HepG2 (cell line): ENCODE measurements around the gene KCNMA1. TPM values are rescaled to one million over a fixed set of nuclear protein-coding genes. Genes with fewer than 3 reads are reported as not detected.

Experiments
- ATAC-seq: fragments of 200-7000 bp; cut with Tn5 transposase; 3 replicates; pipeline ENCODE4 v1.9.1; 2020; ENCODE audit warnings: mild to moderate bottlenecking, moderate library complexity
- BruUV-seq: library from RNA; stranded (reverse); fragments of 400-500 nt; replicated peaks from 2 replicates; lab custom pipeline; 2021; lab: Mats Ljungman, UMichigan
- CTCF ChIA-PET: fragments of 300-600 bp; formaldehyde crosslinking; extraction: SDS; loops from one replicate; lab custom pipeline; 2021; ENCODE audit warnings: low total read pairs, inconsistent platforms, low intra/inter-chr PET ratio; lab: Yijun Ruan, JAX
- POLR2A ChIA-PET: fragments of 350-600 bp; sonication (Branson Sonifier 250); formaldehyde crosslinking; loops from one replicate; lab custom pipeline; 2020; ENCODE audit warnings: antibody characterized with exemption, inconsistent platforms; lab: Yijun Ruan, JAX
- DNase-seq: peaks from one replicate; pipeline ENCODE4 v3.0.0-alpha.2; 2015; ENCODE audit warnings: low spot score
- FAIRE-seq: peaks from 3 replicates; lab custom pipeline; 2011; peaks lifted over from hg19 to GRCh38; lab: Jason Lieb, UNC
- H2AFZ ChIP-seq: one replicate; pipeline ENCODE4 v1.6.1; 2011; ENCODE audit warnings: low read length, inconsistent platforms
- H3K27ac ChIP-seq: fragments of 300-600 bp; 3 replicates; pipeline ENCODE4 v1.8.0; 2011; ENCODE audit warnings: mixed run types, mild to moderate bottlenecking, mixed read lengths, low read length, inconsistent platforms; ENCODE audit not compliant: insufficient read depth; ENCODE audit errors: extremely low read length
- H3K27me3 ChIP-seq, 2 experiments: fragments of 200-600 bp in 1 of 2; 2 replicates in 1 of 2; 3 replicates in 1 of 2; pipeline versions ENCODE4 v1.6.0 to v1.8.0; 2011; ENCODE audit warnings: low read length in 2 of 2, mild to moderate bottlenecking in 2 of 2, moderate library complexity in 2 of 2, inconsistent platforms in 1 of 2; ENCODE audit not compliant: insufficient read depth in 2 of 2, control insufficient read depth in 1 of 2
- H3K36me3 ChIP-seq, 2 experiments: fragments of 200-600 bp in 1 of 2; replicated peaks in 1 of 2; 2 replicates in 1 of 2; 3 replicates in 1 of 2; pipeline versions ENCODE4 v1.5.1 to v1.8.0; 2011; ENCODE audit warnings: low read length in 2 of 2, inconsistent platforms in 1 of 2; ENCODE audit not compliant: insufficient read depth in 2 of 2, control insufficient read depth in 1 of 2
- H3K4me1 ChIP-seq: 2 replicates; pipeline ENCODE4 v1.5.1; 2012; ENCODE audit warnings: low read length, inconsistent platforms; ENCODE audit not compliant: insufficient read depth
- H3K4me2 ChIP-seq: 2 replicates; pipeline ENCODE4 v1.6.0; 2011; ENCODE audit warnings: low read depth, low read length, inconsistent platforms
- H3K4me3 ChIP-seq, 3 experiments: fragments of 200-600 bp in 1 of 3; sonication (generic), shearing (Covaris generic) in 1 of 3; replicated peaks in 1 of 3; 2 replicates each; pipeline ENCODE4 v1.5.1; 2011 to 2016; ENCODE audit warnings: low read length in 3 of 3, inconsistent platforms in 2 of 3, low read depth in 2 of 3, mild to moderate bottlenecking in 2 of 3, control low read depth in 1 of 3, mixed read lengths in 1 of 3; ENCODE audit not compliant: insufficient read depth in 1 of 3
- H3K79me2 ChIP-seq: one replicate; pipeline ENCODE4 v1.6.1; 2011; ENCODE audit warnings: low read length, inconsistent platforms; ENCODE audit not compliant: insufficient read depth
- H3K9ac ChIP-seq: 2 replicates; pipeline ENCODE4 v1.6.0; 2011; ENCODE audit warnings: mild to moderate bottlenecking, low read depth, low read length, inconsistent platforms; ENCODE audit not compliant: insufficient read depth
- H3K9me3 ChIP-seq: 2 replicates; pipeline ENCODE4 v1.5.1; 2012; ENCODE audit warnings: mild to moderate bottlenecking, low read length
- H4K20me1 ChIP-seq: 2 replicates; pipeline ENCODE4 v1.6.0; 2011; ENCODE audit warnings: inconsistent platforms, mild to moderate bottlenecking, low read length, moderate library complexity; ENCODE audit not compliant: insufficient read depth
- ATF7-NPFF ChIP-seq: sonication (generic); formaldehyde crosslinking; IDR thresholded peaks from 2 replicates; pipeline ENCODE4 v1.8.1; 2023; ENCODE audit warnings: mild to moderate bottlenecking, low read depth, missing genetic modification reagents, moderate library complexity
- GLI4 ChIP-seq: sonication (generic); formaldehyde crosslinking; IDR thresholded peaks from 2 replicates; pipeline ENCODE4 v1.5.1; 2020; ENCODE audit warnings: missing genetic modification reagents, mild to moderate bottlenecking, moderate library complexity, borderline replicate concordance
- HOXD1 ChIP-seq: sonication (generic); formaldehyde crosslinking; IDR thresholded peaks from 2 replicates; pipeline ENCODE4 v1.5.0; 2020; ENCODE audit warnings: missing genetic modification reagents
- KDM5B ChIP-seq: sonication (generic); formaldehyde crosslinking; IDR thresholded peaks from 2 replicates; pipeline ENCODE4 v1.4.0; 2020; ENCODE audit warnings: missing genetic modification reagents, mild to moderate bottlenecking, borderline replicate concordance
- PLRG1 ChIP-seq: fragments of 450-650 bp; conservative IDR thresholded peaks from 2 replicates; pipeline ENCODE4 v1.6.1; 2016
- YEATS2 ChIP-seq: sonication (generic); formaldehyde crosslinking; IDR thresholded peaks from 2 replicates; pipeline ENCODE4 v1.4.0; 2020; ENCODE audit warnings: missing genetic modification reagents, borderline replicate concordance
- ZIK1 ChIP-seq: sonication (generic); formaldehyde crosslinking; IDR thresholded peaks from 2 replicates; pipeline ENCODE4 v1.5.0; 2020; ENCODE audit warnings: mild to moderate bottlenecking, low read depth, missing genetic modification reagents, borderline replicate concordance
- ZNF224 ChIP-seq: sonication (generic); formaldehyde crosslinking; IDR thresholded peaks from 2 replicates; pipeline ENCODE4 v1.5.0; 2020; ENCODE audit warnings: mild to moderate bottlenecking, missing genetic modification reagents
- ZNF275 ChIP-seq: sonication (generic); formaldehyde crosslinking; IDR thresholded peaks from 2 replicates; pipeline ENCODE4 v1.8.0; 2022; ENCODE audit warnings: missing genetic modification reagents, mild to moderate bottlenecking, inconsistent platforms, borderline replicate concordance
- WGBS: methylation state at CpG from one replicate; pipeline ENCODE4 v1.1.6; 2017; ENCODE audit warnings: low lambda C conversion rate; 5-methylcytosine and 5-hydroxymethylcytosine counted together
- in situ Hi-C: cut with HindIII; loops from 2 replicates; pipeline ENCODE4 v1.10.0; 2017; ENCODE audit warnings: low pct_unique_long_range_greater_than_20kb; ENCODE audit not compliant: extremely low pct_ligation_motif_present
- intact Hi-C: fragments of 100-400 bp; cut with micrococcal nuclease; formaldehyde crosslinking; loops from one replicate; pipeline ENCODE4 v1.10.0; 2022; ENCODE audit not compliant: unreplicated experiment
- polyA plus RNA-seq, 8 experiments: library from polyadenylated mRNA; depleted of rRNA in 3 of 8; stranded (reverse) in 7 of 8; unstranded in 1 of 8; fragments of >200 nt; fragmentation: Illumina TruSeq in 4 of 8; extraction: Trizol in 4 of 8; gene quantifications; 2 replicates each; pipeline versions ENCODE4 v1.2.1 to v1.2.3, GENCODE V29; 2011 to 2016; ENCODE audit warnings: low read depth in 4 of 8, missing spikeins in 1 of 8, mixed read lengths in 1 of 8; ENCODE audit not compliant: insufficient read depth in 1 of 8
- total RNA-seq, 5 experiments: library from RNA; depleted of rRNA; stranded (reverse); fragments of >200 nt; fragmentation: Illumina TruSeq; extraction: Trizol; gene quantifications; 2 replicates each; pipeline ENCODE4 v1.2.3, GENCODE V29; 2016; ENCODE audit warnings: low read depth in 1 of 5
- TF ChIP-seq, protein P1 (sequence below): sonication (generic); formaldehyde crosslinking; IDR thresholded peaks from 2 replicates; pipeline ENCODE4 v1.8.0; 2022; ENCODE audit warnings: mild to moderate bottlenecking, missing genetic modification reagents, moderate library complexity
- TF ChIP-seq, protein P2 (sequence below): sonication (generic); formaldehyde crosslinking; IDR thresholded peaks from 2 replicates; pipeline ENCODE4 v1.8.1; 2023; ENCODE audit warnings: mild to moderate bottlenecking, inconsistent platforms, moderate library complexity, missing genetic modification reagents, borderline replicate concordance

The KCNMA1 gene
- total and polyA plus RNA-seq, 2 of the 13 experiments (the other 11 are each of a cell fraction or from before 2014, with no cell fraction given): 0.02 TPM; not detected in 1

DNA sequence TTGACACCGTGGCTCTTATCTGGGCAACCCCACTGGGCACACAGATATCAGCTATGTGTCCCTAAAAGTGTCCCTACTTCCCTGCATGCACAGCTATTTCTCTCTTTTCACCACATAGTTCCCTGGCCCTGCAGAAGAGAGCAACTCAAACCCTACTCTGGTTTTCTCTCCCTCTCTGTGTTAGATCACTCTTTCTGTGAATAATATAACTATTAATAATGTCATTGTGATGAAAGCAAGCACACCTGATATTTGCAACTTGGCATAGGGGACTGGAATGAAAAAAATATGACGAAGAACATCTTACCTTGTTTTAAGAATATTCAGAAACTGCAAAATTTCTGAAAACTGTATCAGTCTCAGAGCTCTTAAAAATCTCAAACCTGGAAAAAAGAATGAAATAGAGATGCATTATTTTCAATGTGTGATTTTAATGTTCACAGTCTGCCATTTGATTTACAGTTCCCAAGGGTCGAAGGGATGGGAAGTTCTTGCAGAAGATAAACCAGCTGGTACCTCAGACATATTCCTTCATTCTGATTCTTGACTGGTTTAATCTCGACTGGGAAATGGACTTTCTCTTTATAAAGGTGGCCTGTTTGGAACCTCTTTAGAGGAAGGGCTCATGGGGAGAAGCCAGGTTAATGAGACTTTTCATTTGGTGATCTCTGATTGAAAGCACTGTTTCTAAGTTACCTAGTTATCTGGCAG is 516.8 kb downstream of the KCNMA1 start:
- Histone ChIP-seq H3K4me3 (no peak overlapping the region), H2AFZ (no peak overlapping the region), H3K4me2 (no peak overlapping the region), H3K9me3 (no peaks in the 10 kb centered on the region), H3K9ac (no peak overlapping the region), H3K36me3 (no peaks in the 10 kb centered on the region)
- POLR2A ChIA-PET: no interaction called here
- no peak for FAIRE-seq
- CTCF ChIA-PET: no interaction called here
- no TSS peak for BruUV-seq
- in situ Hi-C loops: no loop called here
- no peak for TF ChIP-seq ZIK1 (CRISPR knock-in tag)
- TF ChIP-seq YEATS2: no peak
- TF ChIP-seq GLI4: no peak
- TF ChIP-seq HOXD1 (CRISPR knock-in tag): no peak
- TF ChIP-seq ZNF275 (CRISPR knock-in tag): no peak
- no peak for TF ChIP-seq KDM5B (CRISPR knock-in tag)
- TF ChIP-seq, all 625 proteins: peak for 0
- DNase-seq: no peak
- H3K27me3 ChIP-seq: peaks cover 0 to 22% of the 10 kb centered on the region in 2 experiments; a peak in 1 of 5 replicates
- 1% methylated on average over 4 of the region's 4 CpGs for WGBS
- H3K79me2 ChIP-seq: no peaks in the 10 kb centered on the region
- ATAC-seq: no peak
- intact Hi-C loops: no loop called here
- H3K4me1 ChIP-seq: no peaks in the 10 kb centered on the region
- no peaks in the 10 kb centered on the region for H4K20me1 ChIP-seq
- H3K27ac ChIP-seq: no peak overlapping the region

GRCh38 chr10:77120012-77120411 is 517.6 kb downstream of the KCNMA1 start:
- Histone ChIP-seq H3K27me3 (peaks cover 0 to 17% of the 10 kb centered on the region in 2 experiments; a peak in 1 of 5 replicates), H3K4me1 (no peaks in the 10 kb centered on the region), H4K20me1 (no peaks in the 10 kb centered on the region), H3K27ac (no peak overlapping the region), H3K4me3 (no peak overlapping the region), H3K4me2 (no peak overlapping the region), H3K36me3 (no peaks in the 10 kb centered on the region), H2AFZ (no peak overlapping the region), H3K79me2 (no peaks in the 10 kb centered on the region), H3K9ac (no peak overlapping the region), H3K9me3 (no peaks in the 10 kb centered on the region)
- TF ChIP-seq, protein P1, sequence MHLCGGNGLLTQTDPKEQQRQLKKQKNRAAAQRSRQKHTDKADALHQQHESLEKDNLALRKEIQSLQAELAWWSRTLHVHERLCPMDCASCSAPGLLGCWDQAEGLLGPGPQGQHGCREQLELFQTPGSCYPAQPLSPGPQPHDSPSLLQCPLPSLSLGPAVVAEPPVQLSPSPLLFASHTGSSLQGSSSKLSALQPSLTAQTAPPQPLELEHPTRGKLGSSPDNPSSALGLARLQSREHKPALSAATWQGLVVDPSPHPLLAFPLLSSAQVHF (CRISPR knock-in tag): no peak
- TF ChIP-seq, protein P2, sequence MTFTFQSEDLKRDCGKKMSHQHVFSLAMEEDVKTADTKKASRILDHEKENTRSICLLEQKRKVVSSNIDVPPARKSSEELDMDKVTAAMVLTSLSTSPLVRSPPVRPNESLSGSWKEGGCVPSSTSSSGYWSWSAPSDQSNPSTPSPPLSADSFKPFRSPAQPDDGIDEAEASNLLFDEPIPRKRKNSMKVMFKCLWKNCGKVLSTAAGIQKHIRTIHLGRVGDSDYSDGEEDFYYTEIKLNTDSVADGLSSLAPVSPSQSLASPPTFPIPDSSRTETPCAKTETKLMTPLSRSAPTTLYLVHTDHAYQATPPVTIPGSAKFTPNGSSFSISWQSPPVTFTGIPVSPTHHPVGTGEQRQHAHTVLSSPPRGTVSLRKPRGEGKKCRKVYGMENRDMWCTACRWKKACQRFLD (CRISPR knock-in tag): no peak
- no peak for TF ChIP-seq ATF7-NPFF (CRISPR knock-in tag)
- TF ChIP-seq PLRG1: no peak
- TF ChIP-seq ZNF224 (CRISPR knock-in tag): no peak
- intact Hi-C loops: no loop called here
- no peak for ATAC-seq
- FAIRE-seq: no peak
- CTCF ChIA-PET: no interaction called here
- BruUV-seq: no TSS peak
- WGBS: 16% methylated on average over 4 of the region's 4 CpGs
- POLR2A ChIA-PET: no interaction called here
- DNase-seq: no peak
- in situ Hi-C loops: no loop called here
